ENCODE results near the gene AKIRIN2.

Gene AKIRIN2

DNA sequence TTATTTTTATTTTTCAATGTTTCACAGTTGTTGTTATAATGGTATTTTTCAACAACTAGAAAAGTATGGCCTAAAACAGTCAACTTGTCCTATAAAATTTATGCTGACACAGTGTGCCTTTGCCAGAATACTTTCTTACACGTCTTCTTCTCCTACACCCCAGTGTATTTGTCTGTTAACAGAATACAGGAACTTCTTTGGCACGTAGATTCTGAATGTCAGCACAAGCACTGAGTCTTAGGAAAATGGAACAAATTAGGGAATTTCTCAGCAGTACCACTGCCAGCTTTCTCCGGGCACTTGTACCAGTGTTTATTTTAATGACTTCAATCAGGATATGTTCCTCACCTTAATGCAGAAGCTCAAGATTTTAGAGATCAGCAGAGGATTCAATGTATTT lies 26.7 kb upstream of the AKIRIN2 start:
- no peak for ATAC-seq
- TF ChIP-seq GLIS3 (CRISPR knock-in tag; IDR thresholded peaks at IDR 0.05) (no peak), CSDC2 (CRISPR knock-in tag; IDR thresholded peaks at IDR 0.05) (no peak), ZNF8 (CRISPR knock-in tag; IDR thresholded peaks at IDR 0.05) (no peak), ZC3H10 (CRISPR knock-in tag; IDR thresholded peaks at IDR 0.05) (no peak), TCF4 (CRISPR knock-in tag; IDR thresholded peaks at IDR 0.05; ENCODE audit: borderline replicate concordance) (no peak), ZNF70 (CRISPR knock-in tag; IDR thresholded peaks at IDR 0.05) (no peak), SNAI2 (CRISPR knock-in tag; IDR thresholded peaks at IDR 0.05) (no peak), TOX (CRISPR knock-in tag; IDR thresholded peaks at IDR 0.05; ENCODE audit: borderline replicate concordance) (no peak), RARB (CRISPR knock-in tag; IDR thresholded peaks at IDR 0.05) (no peak), PPARA (CRISPR knock-in tag; IDR thresholded peaks at IDR 0.05; ENCODE audit: borderline replicate concordance) (no peak), ZNF565 (CRISPR knock-in tag; conservative IDR thresholded peaks at IDR 0.05; ENCODE audit: low read depth) (no peak), CSRNP3 (CRISPR knock-in tag; IDR thresholded peaks at IDR 0.05) (no peak), OSR1 (CRISPR knock-in tag; IDR thresholded peaks at IDR 0.05) (no peak), ESRRG (CRISPR knock-in tag; IDR thresholded peaks at IDR 0.05) (no peak), PATZ1 (CRISPR knock-in tag; IDR thresholded peaks at IDR 0.05; ENCODE audit: borderline replicate concordance) (no peak)
- TF ChIP-seq, protein P1, sequence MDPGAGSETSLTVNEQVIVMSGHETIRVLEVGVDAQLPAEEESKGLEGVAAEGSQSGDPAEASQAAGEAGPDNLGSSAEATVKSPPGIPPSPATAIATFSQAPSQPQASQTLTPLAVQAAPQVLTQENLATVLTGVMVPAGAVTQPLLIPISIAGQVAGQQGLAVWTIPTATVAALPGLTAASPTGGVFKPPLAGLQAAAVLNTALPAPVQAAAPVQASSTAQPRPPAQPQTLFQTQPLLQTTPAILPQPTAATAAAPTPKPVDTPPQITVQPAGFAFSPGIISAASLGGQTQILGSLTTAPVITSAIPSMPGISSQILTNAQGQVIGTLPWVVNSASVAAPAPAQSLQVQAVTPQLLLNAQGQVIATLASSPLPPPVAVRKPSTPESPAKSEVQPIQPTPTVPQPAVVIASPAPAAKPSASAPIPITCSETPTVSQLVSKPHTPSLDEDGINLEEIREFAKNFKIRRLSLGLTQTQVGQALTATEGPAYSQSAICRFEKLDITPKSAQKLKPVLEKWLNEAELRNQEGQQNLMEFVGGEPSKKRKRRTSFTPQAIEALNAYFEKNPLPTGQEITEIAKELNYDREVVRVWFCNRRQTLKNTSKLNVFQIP (CRISPR knock-in tag; IDR thresholded peaks at IDR 0.05; ENCODE audit: borderline replicate concordance, low read depth): no peak

GRCh38 chr6:87724983-87725811 lies 23.2 kb upstream of the AKIRIN2 start:
- TF ChIP-seq ZFP30 (CRISPR knock-in tag; IDR thresholded peaks at IDR 0.05) (no peak), ZFP3 (CRISPR knock-in tag; IDR thresholded peaks at IDR 0.05) (no peak), GLIS3 (CRISPR knock-in tag; IDR thresholded peaks at IDR 0.05) (no peak), TCF4 (CRISPR knock-in tag; IDR thresholded peaks at IDR 0.05; ENCODE audit: borderline replicate concordance) (no peak), RARB (CRISPR knock-in tag; IDR thresholded peaks at IDR 0.05) (no peak), SNAI2 (CRISPR knock-in tag; IDR thresholded peaks at IDR 0.05) (no peak), PPARA (CRISPR knock-in tag; IDR thresholded peaks at IDR 0.05; ENCODE audit: borderline replicate concordance) (no peak), CSDC2 (CRISPR knock-in tag; IDR thresholded peaks at IDR 0.05) (no peak), ARNTL (CRISPR knock-in tag; IDR thresholded peaks at IDR 0.05; ENCODE audit: borderline replicate concordance, low read depth) (no peak), ZC3H10 (CRISPR knock-in tag; IDR thresholded peaks at IDR 0.05) (no peak), ZNF8 (CRISPR knock-in tag; IDR thresholded peaks at IDR 0.05) (no peak)
- no peak for ATAC-seq

GRCh38 chr6:87723170-87724078 lies 21.4 kb upstream of the AKIRIN2 start:
- peak; percentile 90 for ATAC-seq
- TF ChIP-seq GLIS3 (CRISPR knock-in tag; IDR thresholded peaks at IDR 0.05) (no peak), ZFP3 (CRISPR knock-in tag; IDR thresholded peaks at IDR 0.05) (peak; percentile 33; the same call in 1 of the 2 replicates), PPARA (CRISPR knock-in tag; IDR thresholded peaks at IDR 0.05; ENCODE audit: borderline replicate concordance) (no peak), TCF4 (CRISPR knock-in tag; IDR thresholded peaks at IDR 0.05; ENCODE audit: borderline replicate concordance) (no peak), ISL1 (CRISPR knock-in tag; IDR thresholded peaks at IDR 0.05) (0 out of 2 replicates have a peak, but pooled peaks have one; percentile 10)
- TF ChIP-seq, protein P2, sequence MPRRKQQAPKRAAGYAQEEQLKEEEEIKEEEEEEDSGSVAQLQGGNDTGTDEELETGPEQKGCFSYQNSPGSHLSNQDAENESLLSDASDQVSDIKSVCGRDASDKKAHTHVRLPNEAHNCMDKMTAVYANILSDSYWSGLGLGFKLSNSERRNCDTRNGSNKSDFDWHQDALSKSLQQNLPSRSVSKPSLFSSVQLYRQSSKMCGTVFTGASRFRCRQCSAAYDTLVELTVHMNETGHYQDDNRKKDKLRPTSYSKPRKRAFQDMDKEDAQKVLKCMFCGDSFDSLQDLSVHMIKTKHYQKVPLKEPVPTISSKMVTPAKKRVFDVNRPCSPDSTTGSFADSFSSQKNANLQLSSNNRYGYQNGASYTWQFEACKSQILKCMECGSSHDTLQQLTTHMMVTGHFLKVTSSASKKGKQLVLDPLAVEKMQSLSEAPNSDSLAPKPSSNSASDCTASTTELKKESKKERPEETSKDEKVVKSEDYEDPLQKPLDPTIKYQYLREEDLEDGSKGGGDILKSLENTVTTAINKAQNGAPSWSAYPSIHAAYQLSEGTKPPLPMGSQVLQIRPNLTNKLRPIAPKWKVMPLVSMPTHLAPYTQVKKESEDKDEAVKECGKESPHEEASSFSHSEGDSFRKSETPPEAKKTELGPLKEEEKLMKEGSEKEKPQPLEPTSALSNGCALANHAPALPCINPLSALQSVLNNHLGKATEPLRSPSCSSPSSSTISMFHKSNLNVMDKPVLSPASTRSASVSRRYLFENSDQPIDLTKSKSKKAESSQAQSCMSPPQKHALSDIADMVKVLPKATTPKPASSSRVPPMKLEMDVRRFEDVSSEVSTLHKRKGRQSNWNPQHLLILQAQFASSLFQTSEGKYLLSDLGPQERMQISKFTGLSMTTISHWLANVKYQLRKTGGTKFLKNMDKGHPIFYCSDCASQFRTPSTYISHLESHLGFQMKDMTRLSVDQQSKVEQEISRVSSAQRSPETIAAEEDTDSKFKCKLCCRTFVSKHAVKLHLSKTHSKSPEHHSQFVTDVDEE (CRISPR knock-in tag; IDR thresholded peaks at IDR 0.05): no peak
- TF ChIP-seq, protein P1 (CRISPR knock-in tag; IDR thresholded peaks at IDR 0.05; ENCODE audit: borderline replicate concordance, low read depth): no peak
